Forelimb muscle (tissue), 1 donor: ENCODE results near the gene TSHZ3. TPM values are rescaled to one million over a fixed set of nuclear protein-coding genes. Genes with fewer than 3 reads are reported as not detected.

ENCODE experiments used
- DNase-seq: peaks from one replicate; pipeline ENCODE4 v3.0.0-alpha.2; 2013; ENCODE audit warnings: low read depth
- polyA plus RNA-seq: library from polyadenylated mRNA; unstranded; fragments of 120-200 nt; gene quantifications from one replicate; pipeline ENCODE4 v1.2.1, GENCODE V29; 2013; ENCODE audit not compliant: insufficient read length

The TSHZ3 gene
- polyA plus RNA-seq, 1 donor = 15.2 TPM

GRCh38 chr19:31354316-31354715, 5.1 kb upstream of the TSHZ3 start:
- DNase-seq = no peak

- DNase-seq = no peak
Observed at GRCh38 chr19:31353833-31354232, 4.6 kb upstream of the TSHZ3 start.

- DNase-seq = no peak
Observed at GRCh38 chr19:31352782-31353651, 3.8 kb upstream of the TSHZ3 start.

GRCh38 chr19:31352296-31352781, 3.1 kb upstream of the TSHZ3 start:
- DNase-seq = no peak

- no peak for DNase-seq
Observed at GRCh38 chr19:31351855-31352195, 2.6 kb upstream of the TSHZ3 start.

- DNase-seq = no peak
Observed at GRCh38 chr19:31351056-31351854, 2.0 kb upstream of the TSHZ3 start.

- DNase-seq = no peak
Observed at GRCh38 chr19:31350693-31351055, 1.4 kb upstream of the TSHZ3 start.

GRCh38 chr19:31350033-31350692, 927 bp upstream of the TSHZ3 start:
- no peak for DNase-seq

- DNase-seq = no peak
Observed at GRCh38 chr19:31348481-31349159, 616 bp downstream of the TSHZ3 start.

- DNase-seq = no peak
Observed at GRCh38 chr19:31347828-31348392, 1.3 kb downstream of the TSHZ3 start.

- DNase-seq = no peak
Observed at GRCh38 chr19:31347354-31347753, 1.9 kb downstream of the TSHZ3 start.

- no peak for DNase-seq
Observed at GRCh38 chr19:31346184-31347059, 2.8 kb downstream of the TSHZ3 start.

- no peak for DNase-seq
Observed at GRCh38 chr19:31344403-31344802, 4.8 kb downstream of the TSHZ3 start.

- DNase-seq = no peak
Observed at GRCh38 chr19:31342926-31343325, 6.3 kb downstream of the TSHZ3 start.

- no peak for DNase-seq
Observed at GRCh38 chr19:31340042-31341025, 8.9 kb downstream of the TSHZ3 start.

GRCh38 chr19:31339411-31339810, 9.8 kb downstream of the TSHZ3 start:
- DNase-seq = no peak

GRCh38 chr19:31338069-31338776, 11.0 kb downstream of the TSHZ3 start:
- DNase-seq = no peak
